Neuron (in vitro differentiated cells): ENCODE data around the gene TCIRG1.

Source experiments
- H2AFZ ChIP-seq: one replicate; pipeline ENCODE4 v1.6.1; 2013; ENCODE audit warnings: low read depth, mild to moderate bottlenecking, inconsistent platforms, low read length, moderate library complexity
- H3K27me3 ChIP-seq: one replicate; pipeline ENCODE4 v1.6.1; 2013; ENCODE audit warnings: low read length; ENCODE audit not compliant: insufficient read depth
- H3K36me3 ChIP-seq: one replicate; pipeline ENCODE4 v1.6.1; 2013; ENCODE audit warnings: low read length; ENCODE audit not compliant: insufficient read depth
- H3K4me1 ChIP-seq: one replicate; pipeline ENCODE4 v1.6.1; 2013; ENCODE audit warnings: low read length; ENCODE audit not compliant: insufficient read depth
- H3K4me3 ChIP-seq: 2 replicates; pipeline ENCODE4 v1.5.1; 2013; ENCODE audit warnings: mild to moderate bottlenecking, low read length, moderate library complexity
- H3K9me3 ChIP-seq: one replicate; pipeline ENCODE4 v1.6.1; 2013; ENCODE audit warnings: low read length

TCIRG1 gene

GRCh38 chr11:68040101-68040956 is 1.5 kb downstream of the TCIRG1 start:
- Histone ChIP-seq H3K4me1 (peaks cover 16% of the 10 kb centered on the region), H3K36me3 (peaks cover 3% of the 10 kb centered on the region), H2AFZ (no peak overlapping the region), H3K4me3 (no peak overlapping the region), H3K9me3 (no peaks in the 10 kb centered on the region), H3K27me3 (no peaks in the 10 kb centered on the region)

GRCh38 chr11:68040957-68041591 is 2.2 kb downstream of the TCIRG1 start:
- Histone ChIP-seq H3K4me3 (no peak overlapping the region), H2AFZ (no peak overlapping the region), H3K4me1 (peaks cover 16% of the 10 kb centered on the region), H3K36me3 (no peaks in the 10 kb centered on the region), H3K27me3 (no peaks in the 10 kb centered on the region), H3K9me3 (no peaks in the 10 kb centered on the region)

- Histone ChIP-seq H3K4me1 (peaks cover 16% of the 10 kb centered on the region), H3K9me3 (no peaks in the 10 kb centered on the region), H2AFZ (no peak overlapping the region), H3K27me3 (no peaks in the 10 kb centered on the region), H3K4me3 (no peak overlapping the region), H3K36me3 (no peaks in the 10 kb centered on the region)
Measured at GRCh38 chr11:68041617-68042218, 2.9 kb downstream of the TCIRG1 start.

- H3K36me3 ChIP-seq, result no peaks in the 10 kb centered on the region
- no peak overlapping the region for H2AFZ ChIP-seq
- H3K4me3 ChIP-seq, result no peak overlapping the region
- no peaks in the 10 kb centered on the region for H3K27me3 ChIP-seq
- peaks cover 16% of the 10 kb centered on the region for H3K4me1 ChIP-seq
- no peaks in the 10 kb centered on the region for H3K9me3 ChIP-seq
Measured at GRCh38 chr11:68042219-68043028, 3.6 kb downstream of the TCIRG1 start.

- H2AFZ ChIP-seq, result no peak overlapping the region
- H3K4me3 ChIP-seq, result no peak overlapping the region
- no peaks in the 10 kb centered on the region for H3K36me3 ChIP-seq
- H3K9me3 ChIP-seq, result no peaks in the 10 kb centered on the region
- no peaks in the 10 kb centered on the region for H3K27me3 ChIP-seq
- peaks cover 16% of the 10 kb centered on the region for H3K4me1 ChIP-seq
Measured at GRCh38 chr11:68043029-68043348, 4.2 kb downstream of the TCIRG1 start.

GRCh38 chr11:68043349-68044144 is 4.7 kb downstream of the TCIRG1 start:
- Histone ChIP-seq H3K9me3 (no peaks in the 10 kb centered on the region), H3K36me3 (no peaks in the 10 kb centered on the region), H3K27me3 (no peaks in the 10 kb centered on the region), H3K4me1 (peaks cover 16% of the 10 kb centered on the region), H2AFZ (no peak overlapping the region), H3K4me3 (no peak overlapping the region)

GRCh38 chr11:68044145-68044813 is 5.5 kb downstream of the TCIRG1 start:
- H3K36me3 ChIP-seq, result no peaks in the 10 kb centered on the region

GRCh38 chr11:68044898-68045351 is 6.1 kb downstream of the TCIRG1 start:
- Histone ChIP-seq H2AFZ (no peak overlapping the region), H3K27me3 (no peaks in the 10 kb centered on the region), H3K4me1 (peaks cover 13% of the 10 kb centered on the region), H3K36me3 (no peaks in the 10 kb centered on the region), H3K9me3 (no peaks in the 10 kb centered on the region), H3K4me3 (no peak overlapping the region)

More at GRCh38 chr11:68044145-68044813, 5.5 kb downstream of the TCIRG1 start:
- Histone ChIP-seq H3K27me3 (no peaks in the 10 kb centered on the region), H2AFZ (no peak overlapping the region), H3K4me3 (no peak overlapping the region), H3K9me3 (no peaks in the 10 kb centered on the region), H3K4me1 (peaks cover 16% of the 10 kb centered on the region)

- Histone ChIP-seq H3K27me3 (no peaks in the 10 kb centered on the region), H3K4me3 (no peak overlapping the region), H3K36me3 (no peaks in the 10 kb centered on the region), H3K9me3 (no peaks in the 10 kb centered on the region), H3K4me1 (peaks cover 6% of the 10 kb centered on the region), H2AFZ (no peak overlapping the region)
Measured at GRCh38 chr11:68047437-68048290, 8.8 kb downstream of the TCIRG1 start.

- H3K9me3 ChIP-seq, result no peaks in the 10 kb centered on the region
- H3K4me3 ChIP-seq, result no peak overlapping the region
- no peak overlapping the region for H2AFZ ChIP-seq
- no peaks in the 10 kb centered on the region for H3K27me3 ChIP-seq
- H3K36me3 ChIP-seq, result no peaks in the 10 kb centered on the region
- peaks cover 2% of the 10 kb centered on the region for H3K4me1 ChIP-seq
Measured at GRCh38 chr11:68048681-68049508, 10.1 kb downstream of the TCIRG1 start.
